HCT116 (cell line): ENCODE results near the gene CHN1. TPM values are rescaled to one million over a fixed set of nuclear protein-coding genes. Genes with fewer than 3 reads are reported as not detected.

ENCODE experiments used
- ATAC-seq: fragments of 200-7000 bp; cut with Tn5 transposase; 2 replicates; pipeline ENCODE4 v1.9.1; 2020; ENCODE audit warnings: mild to moderate bottlenecking, moderate library complexity
- BruUV-seq: library from RNA; stranded (reverse); fragments of 400-500 nt; replicated peaks from 2 replicates; lab custom pipeline; 2021; lab: Mats Ljungman, UMichigan
- CTCF ChIA-PET: fragments of 300-600 bp; sonication (Branson Sonifier 250); formaldehyde crosslinking; loops from one replicate; lab custom pipeline; 2021; ENCODE audit warnings: antibody characterized with exemption; lab: Charles Lee
- POLR2A ChIA-PET: fragments of 300-600, 350-600 bp; sonication (Branson Sonifier 250); formaldehyde crosslinking; loops from one replicate; lab custom pipeline; 2021; ENCODE audit warnings: antibody characterized with exemption; lab: Charles Lee
- RAD21 ChIA-PET, 2 experiments: fragments of 300-600 bp; sonication (Branson Sonifier 250); formaldehyde crosslinking; loops; one replicate each; lab custom pipeline; 2023; ENCODE audit warnings: low total read pairs in 2 of 2; ENCODE audit not compliant: uncharacterized antibody in 2 of 2, unreplicated experiment in 2 of 2, low non-redundant PET in 1 of 2; lab: Charles Lee
- DNase-seq: peaks from one replicate; pipeline ENCODE4 v3.0.0-alpha.2; 2010; ENCODE audit warnings: low read depth, low spot score
- H2AFZ ChIP-seq: fragments of 200-600 bp; shearing (Covaris generic), sonication (generic); 2 replicates; pipeline ENCODE4 v1.6.1; 2017; ENCODE audit warnings: low read depth, mixed run types, mixed read lengths, antibody characterized with exemption, low read length; ENCODE audit not compliant: poor library complexity, severe bottlenecking
- H3K27ac ChIP-seq: 2 replicates; pipeline ENCODE4 v1.5.1; 2012; ENCODE audit warnings: low read depth, low read length
- H3K27me3 ChIP-seq: fragments of 200-600 bp; sonication (generic); 2 replicates; pipeline ENCODE4 v1.6.1; 2016; ENCODE audit warnings: mixed run types, low read length, mixed read lengths; ENCODE audit not compliant: insufficient read depth
- H3K36me3 ChIP-seq, 2 experiments: fragments of 200-500 bp in 1 of 2; fragments of 200-600 bp in 1 of 2; sonication (Bioruptor generic) in 1 of 2; sonication (generic) in 1 of 2; 2 replicates each; pipeline versions ENCODE4 v1.5.1 to v1.6.1; 2014 to 2016; ENCODE audit warnings: low read length in 2 of 2, inconsistent platforms in 1 of 2, mixed read lengths in 1 of 2, mixed run types in 1 of 2; ENCODE audit not compliant: insufficient read depth in 2 of 2, control insufficient read depth in 1 of 2
- H3K4me1 ChIP-seq, 2 experiments: fragments of 200-600 bp in 1 of 2; sonication (generic) in 1 of 2; 2 replicates each; pipeline versions ENCODE4 v1.5.1 to v1.6.1; 2012 to 2017; ENCODE audit warnings: low read length in 2 of 2, inconsistent platforms in 1 of 2, mild to moderate bottlenecking in 1 of 2, mixed read lengths in 1 of 2, mixed run types in 1 of 2, moderate library complexity in 1 of 2; ENCODE audit not compliant: insufficient read depth in 2 of 2, control insufficient read depth in 1 of 2
- H3K4me2 ChIP-seq: fragments of 200-600 bp; sonication (generic); 2 replicates; pipeline ENCODE4 v1.6.1; 2017; ENCODE audit warnings: mixed run types, low read length, mixed read lengths
- H3K4me3 ChIP-seq, 2 experiments: fragments of 200-600 bp in 1 of 2; sonication (generic) in 1 of 2; replicated peaks in 1 of 2; 2 replicates each; pipeline ENCODE4 v1.5.1; 2011 to 2016; ENCODE audit warnings: low read length in 2 of 2, control low read depth in 1 of 2, low read depth in 1 of 2, mild to moderate bottlenecking in 1 of 2, mixed read lengths in 1 of 2, mixed run types in 1 of 2
- H3K79me2 ChIP-seq: fragments of 200-600 bp; sonication (generic); 2 replicates; pipeline ENCODE4 v1.6.1; 2017; ENCODE audit warnings: mild to moderate bottlenecking, mixed run types, low read length, moderate library complexity, mixed read lengths; ENCODE audit not compliant: insufficient read depth
- H3K9ac ChIP-seq: fragments of 200-600 bp; sonication (generic); 2 replicates; pipeline ENCODE4 v1.6.1; 2016; ENCODE audit warnings: low read length, mixed read lengths
- H3K9me2 ChIP-seq: fragments of 200-600 bp; sonication (generic), shearing (Covaris generic); 2 replicates; pipeline ENCODE4 v1.6.1; 2017; ENCODE audit warnings: mixed run types, mild to moderate bottlenecking, moderate library complexity; ENCODE audit not compliant: insufficient read depth
- H3K9me3 ChIP-seq, 2 experiments: fragments of 200-500 bp in 1 of 2; fragments of 200-600 bp in 1 of 2; sonication (Bioruptor generic) in 1 of 2; sonication (generic) in 1 of 2; 2 replicates each; pipeline ENCODE4 v1.6.1; 2014 to 2017; ENCODE audit warnings: low read length in 2 of 2, mixed read lengths in 2 of 2, inconsistent platforms in 1 of 2, low read depth in 1 of 2, mild to moderate bottlenecking in 1 of 2, mixed run types in 1 of 2, moderate library complexity in 1 of 2; ENCODE audit not compliant: control insufficient read depth in 1 of 2, insufficient read depth in 1 of 2
- H4K20me1 ChIP-seq: fragments of 200-600 bp; sonication (generic), shearing (Covaris generic); 2 replicates; pipeline ENCODE4 v1.6.1; 2017; ENCODE audit warnings: mixed run types, mild to moderate bottlenecking, moderate library complexity; ENCODE audit not compliant: insufficient read depth
- CBX3 ChIP-seq: IDR thresholded peaks from 2 replicates; pipeline ENCODE4 v1.6.1; 2012; ENCODE audit warnings: low read depth
- CEBPB ChIP-seq: IDR thresholded peaks from 2 replicates; pipeline ENCODE4 v1.6.1; 2012; ENCODE audit warnings: low read depth
- ELF1 ChIP-seq: IDR thresholded peaks from 2 replicates; pipeline ENCODE4 v1.6.1; 2012; ENCODE audit warnings: low read depth, borderline replicate concordance
- SIN3A ChIP-seq: IDR thresholded peaks from 2 replicates; pipeline ENCODE4 v1.6.1; 2012; ENCODE audit warnings: low read depth
- SP1 ChIP-seq: IDR thresholded peaks from 2 replicates; pipeline ENCODE4 v1.6.1; 2012; ENCODE audit warnings: low read depth
- SRF ChIP-seq: IDR thresholded peaks from 2 replicates; pipeline ENCODE4 v1.6.1; 2012; ENCODE audit warnings: low read depth
- TCF7L2 ChIP-seq: IDR thresholded peaks from 2 replicates; pipeline ENCODE4 v1.7.0; 2011; ENCODE audit warnings: borderline replicate concordance, inconsistent platforms; ENCODE audit not compliant: insufficient read depth, insufficient read length; ENCODE audit errors: extremely low read depth
- ZFX ChIP-seq: fragments of 450-650 bp; IDR thresholded peaks from 2 replicates; pipeline ENCODE4 v1.6.1; 2017
- ZNF274 ChIP-seq: fragments of 200-500 bp; sonication (Bioruptor generic); IDR thresholded peaks from 2 replicates; pipeline ENCODE4 v1.6.1; 2014; ENCODE audit warnings: mild to moderate bottlenecking, low read depth, low read length, inconsistent platforms
- intact Hi-C: fragments of 100-400 bp; cut with micrococcal nuclease; formaldehyde crosslinking; loops from 2 replicates; pipeline ENCODE4 v1.10.0; 2022
- total RNA-seq: library from RNA; stranded (reverse); gene quantifications from one replicate; pipeline ENCODE4 v1.2.1, GENCODE V29; 2021; ENCODE audit not compliant: unreplicated experiment
- TF ChIP-seq, protein P1 (sequence below): IDR thresholded peaks from 2 replicates; pipeline ENCODE4 v1.6.1; 2012; ENCODE audit warnings: low read depth
- TF ChIP-seq, protein P2 (sequence below): IDR thresholded peaks from 2 replicates; pipeline ENCODE4 v1.6.1; 2012
- TF ChIP-seq, protein P3 (sequence below): IDR thresholded peaks from 2 replicates; pipeline ENCODE4 v1.6.1; 2012

The CHN1 gene
- total RNA-seq, 1 experiment from 2014 or later = 3.6 TPM

DNA sequence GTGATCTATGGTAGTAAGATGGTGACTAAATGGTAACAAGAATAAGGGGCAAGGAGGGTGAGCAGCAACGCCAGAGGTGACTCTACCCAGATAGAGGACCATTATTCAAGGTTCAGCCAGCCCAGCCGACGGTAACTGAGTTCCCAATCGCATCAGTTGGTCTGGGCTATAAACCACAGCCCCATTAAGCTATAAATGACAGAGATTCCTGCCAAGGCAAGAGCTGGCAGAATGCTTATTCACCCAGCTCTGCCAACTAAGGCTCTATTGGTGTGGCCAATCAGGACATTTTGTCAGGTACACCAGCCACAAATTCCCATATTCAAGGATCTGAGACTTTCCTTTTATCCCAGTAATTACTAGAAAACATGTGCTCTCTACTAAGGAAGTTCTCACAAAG lies 3.6 kb downstream of the CHN1 start:
- H3K9ac ChIP-seq = no peak overlapping the region
- no peak overlapping the region for H2AFZ ChIP-seq
- no peak overlapping the region for H3K4me2 ChIP-seq
- POLR2A ChIA-PET = no interaction called here
- BruUV-seq = no TSS peak
- RAD21 ChIA-PET = no interaction called here
- no peaks in the 10 kb centered on the region for H3K9me2 ChIP-seq
- intact Hi-C loops = no loop called here
- DNase-seq (no peak), ATAC-seq (no peak)
- no peaks in the 10 kb centered on the region for H3K9me3 ChIP-seq
- CTCF ChIA-PET = interaction anchor here (0.6 to 1.2 kb wide), 2 partner anchors 302 to 542 kb away, joined by 3 read pairs; no protein-coding TSS in a partner anchor
- no peaks in the 10 kb centered on the region for H4K20me1 ChIP-seq
- H3K36me3 ChIP-seq = no peaks in the 10 kb centered on the region
- no peak overlapping the region for H3K4me3 ChIP-seq
- H3K27me3 ChIP-seq = peaks cover 20% of the 10 kb centered on the region
- peaks cover 3 to 22% of the 10 kb centered on the region in 2 experiments; a peak in 3 of 4 replicates for H3K4me1 ChIP-seq
- H3K27ac ChIP-seq = no peak overlapping the region
- TF ChIP-seq, protein P1, sequence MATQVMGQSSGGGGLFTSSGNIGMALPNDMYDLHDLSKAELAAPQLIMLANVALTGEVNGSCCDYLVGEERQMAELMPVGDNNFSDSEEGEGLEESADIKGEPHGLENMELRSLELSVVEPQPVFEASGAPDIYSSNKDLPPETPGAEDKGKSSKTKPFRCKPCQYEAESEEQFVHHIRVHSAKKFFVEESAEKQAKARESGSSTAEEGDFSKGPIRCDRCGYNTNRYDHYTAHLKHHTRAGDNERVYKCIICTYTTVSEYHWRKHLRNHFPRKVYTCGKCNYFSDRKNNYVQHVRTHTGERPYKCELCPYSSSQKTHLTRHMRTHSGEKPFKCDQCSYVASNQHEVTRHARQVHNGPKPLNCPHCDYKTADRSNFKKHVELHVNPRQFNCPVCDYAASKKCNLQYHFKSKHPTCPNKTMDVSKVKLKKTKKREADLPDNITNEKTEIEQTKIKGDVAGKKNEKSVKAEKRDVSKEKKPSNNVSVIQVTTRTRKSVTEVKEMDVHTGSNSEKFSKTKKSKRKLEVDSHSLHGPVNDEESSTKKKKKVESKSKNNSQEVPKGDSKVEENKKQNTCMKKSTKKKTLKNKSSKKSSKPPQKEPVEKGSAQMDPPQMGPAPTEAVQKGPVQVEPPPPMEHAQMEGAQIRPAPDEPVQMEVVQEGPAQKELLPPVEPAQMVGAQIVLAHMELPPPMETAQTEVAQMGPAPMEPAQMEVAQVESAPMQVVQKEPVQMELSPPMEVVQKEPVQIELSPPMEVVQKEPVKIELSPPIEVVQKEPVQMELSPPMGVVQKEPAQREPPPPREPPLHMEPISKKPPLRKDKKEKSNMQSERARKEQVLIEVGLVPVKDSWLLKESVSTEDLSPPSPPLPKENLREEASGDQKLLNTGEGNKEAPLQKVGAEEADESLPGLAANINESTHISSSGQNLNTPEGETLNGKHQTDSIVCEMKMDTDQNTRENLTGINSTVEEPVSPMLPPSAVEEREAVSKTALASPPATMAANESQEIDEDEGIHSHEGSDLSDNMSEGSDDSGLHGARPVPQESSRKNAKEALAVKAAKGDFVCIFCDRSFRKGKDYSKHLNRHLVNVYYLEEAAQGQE = no peak
- TF ChIP-seq SIN3A = no peak
- H3K79me2 ChIP-seq = no peaks in the 10 kb centered on the region

DNA sequence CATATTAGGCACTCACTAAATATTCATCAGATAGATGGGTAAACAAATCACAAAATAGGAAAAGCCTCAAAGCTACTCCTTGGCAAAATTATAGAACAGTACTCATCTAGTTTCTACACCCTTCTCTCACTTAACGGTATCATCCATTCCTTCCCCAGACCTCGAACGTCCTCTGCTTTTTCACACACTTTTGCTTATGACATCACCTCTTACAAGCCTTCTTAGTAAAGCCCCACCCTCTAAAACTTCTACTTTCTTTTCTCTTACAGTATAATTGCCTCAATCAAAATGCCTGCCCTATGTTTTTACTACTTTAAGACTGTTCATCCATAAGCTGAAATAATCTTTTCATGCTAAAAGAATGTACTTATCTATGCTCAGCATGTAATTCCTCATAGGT lies 8.1 kb downstream of the CHN1 start:
- Histone ChIP-seq H2AFZ (no peak overlapping the region), H3K79me2 (no peaks in the 10 kb centered on the region), H3K36me3 (no peaks in the 10 kb centered on the region), H3K9me2 (no peaks in the 10 kb centered on the region), H3K27ac (no peak overlapping the region), H4K20me1 (no peaks in the 10 kb centered on the region), H3K9ac (no peak overlapping the region), H3K4me1 (peaks cover 0 to 9% of the 10 kb centered on the region in 2 experiments; a peak in 3 of 4 replicates), H3K9me3 (no peaks in the 10 kb centered on the region), H3K4me2 (no peak overlapping the region), H3K4me3 (no peak overlapping the region), H3K27me3 (no peaks in the 10 kb centered on the region)
- ChIA-PET RAD21 (no interaction called here), POLR2A (no interaction called here), CTCF (no interaction called here)
- BruUV-seq = no TSS peak
- intact Hi-C loops = no loop called here
- ATAC-seq (no peak), DNase-seq (no peak)
- TF ChIP-seq, protein P1 = no peak
- TF ChIP-seq SP1 (no peak), ZFX (no peak), SIN3A (no peak), CBX3 (no peak), CEBPB (no peak), TCF7L2 (no peak), ELF1 (no peak), SRF (no peak), ZNF274 (no peak)
- TF ChIP-seq, protein P2, sequence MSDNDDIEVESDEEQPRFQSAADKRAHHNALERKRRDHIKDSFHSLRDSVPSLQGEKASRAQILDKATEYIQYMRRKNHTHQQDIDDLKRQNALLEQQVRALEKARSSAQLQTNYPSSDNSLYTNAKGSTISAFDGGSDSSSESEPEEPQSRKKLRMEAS = no peak
- TF ChIP-seq, protein P3, sequence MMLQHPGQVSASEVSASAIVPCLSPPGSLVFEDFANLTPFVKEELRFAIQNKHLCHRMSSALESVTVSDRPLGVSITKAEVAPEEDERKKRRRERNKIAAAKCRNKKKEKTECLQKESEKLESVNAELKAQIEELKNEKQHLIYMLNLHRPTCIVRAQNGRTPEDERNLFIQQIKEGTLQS = no peak
